Keratinocyte (primary cell): Measurements from ENCODE around the gene CTAG1B. TPM values are rescaled to one million over a fixed set of nuclear protein-coding genes. Genes with fewer than 3 reads are reported as not detected.
"Not testable (repeated sequence)": the region's sequence is repeated elsewhere in the genome, so short reads cannot be mapped to it uniquely, and the experiment has no call there.

Source experiments
- DNase-seq: peaks from one replicate; pipeline ENCODE4 v3.0.0-alpha.2; 2011; ENCODE audit warnings: low read depth, missing footprints, low spot score
- FAIRE-seq: peaks from 2 replicates; lab custom pipeline; 2011; peaks lifted over from hg19 to GRCh38; lab: Jason Lieb, UNC
- H2AFZ ChIP-seq: 2 replicates; pipeline ENCODE4 v1.6.0; 2012; ENCODE audit warnings: low read length, control low read depth, inconsistent platforms; ENCODE audit not compliant: control insufficient read depth
- H3K27ac ChIP-seq: 2 replicates; pipeline ENCODE4 v1.5.1; 2011; ENCODE audit warnings: low read length; ENCODE audit not compliant: control insufficient read depth, insufficient read depth
- H3K27me3 ChIP-seq: 3 replicates; pipeline ENCODE4 v1.6.0; 2011; ENCODE audit warnings: low read length; ENCODE audit not compliant: control insufficient read depth, insufficient read depth; ENCODE audit errors: extremely low read depth
- H3K36me3 ChIP-seq, 2 experiments: 2 replicates in 1 of 2; 3 replicates in 1 of 2; pipeline ENCODE4 v1.5.1; 2011; ENCODE audit warnings: low read length in 2 of 2, mild to moderate bottlenecking in 1 of 2; ENCODE audit not compliant: control insufficient read depth in 2 of 2, insufficient read depth in 2 of 2; ENCODE audit errors: extremely low read depth in 1 of 2
- H3K4me1 ChIP-seq: 3 replicates; pipeline ENCODE4 v1.5.1; 2011; ENCODE audit warnings: low read length; ENCODE audit not compliant: control insufficient read depth, insufficient read depth; ENCODE audit errors: extremely low read depth
- H3K4me2 ChIP-seq: 3 replicates; pipeline ENCODE4 v1.6.0; 2011; ENCODE audit warnings: low read depth, low read length; ENCODE audit not compliant: control insufficient read depth, insufficient read depth; ENCODE audit errors: extremely low read depth
- H3K4me3 ChIP-seq, 3 experiments: fragments of 200-600 bp in 1 of 3; sonication (generic) in 1 of 3; 2 replicates in 2 of 3; 3 replicates in 1 of 3; pipeline ENCODE4 v1.5.1; 2011 to 2016; ENCODE audit warnings: low read length in 3 of 3, mild to moderate bottlenecking in 3 of 3, control low read depth in 2 of 3, inconsistent platforms in 1 of 3, low read depth in 1 of 3, mixed read lengths in 1 of 3, mixed run types in 1 of 3, moderate library complexity in 1 of 3; ENCODE audit not compliant: control insufficient read depth in 2 of 3, insufficient read depth in 2 of 3; ENCODE audit errors: extremely low read depth in 1 of 3
- H3K79me2 ChIP-seq: 2 replicates; pipeline ENCODE4 v1.6.0; 2012; ENCODE audit warnings: low read length; ENCODE audit not compliant: control insufficient read depth, insufficient read depth
- H3K9ac ChIP-seq: 3 replicates; pipeline ENCODE4 v1.6.0; 2011; ENCODE audit warnings: low read length; ENCODE audit not compliant: control insufficient read depth, insufficient read depth; ENCODE audit errors: extremely low read depth
- H3K9me1 ChIP-seq: 3 replicates; pipeline ENCODE4 v1.6.0; 2011; ENCODE audit warnings: low read length; ENCODE audit not compliant: control insufficient read depth, insufficient read depth; ENCODE audit errors: extremely low read depth
- H3K9me3 ChIP-seq: 2 replicates; pipeline ENCODE4 v1.5.1; 2012; ENCODE audit warnings: low read depth, low read length; ENCODE audit not compliant: control insufficient read depth
- H4K20me1 ChIP-seq: 3 replicates; pipeline ENCODE4 v1.6.0; 2011; ENCODE audit warnings: low read length; ENCODE audit not compliant: control insufficient read depth, insufficient read depth; ENCODE audit errors: extremely low read depth
- dilution Hi-C: fragments of 300-500 bp; cut with MboI; formaldehyde crosslinking; loops from one replicate; pipeline ENCODE4 v1.7.0; 2020; ENCODE audit warnings: low sequenced_read_pairs; ENCODE audit not compliant: extremely low pct_ligation_motif_present
- polyA plus RNA-seq, 5 experiments: library from polyadenylated mRNA; depleted of rRNA in 3 of 5; stranded (reverse) in 3 of 5; stranded (forward) in 1 of 5; unstranded in 1 of 5; fragments of >200 nt; gene quantifications; 1 replicate in 1 of 5; 2 replicates in 3 of 5; 3 replicates in 1 of 5; pipeline versions ENCODE4 v1.2.1 to v1.2.3, GENCODE V29; 2011 to 2012; ENCODE audit warnings: missing spikeins in 2 of 5, low read depth in 1 of 5, low replicate concordance in 1 of 5
- small RNA-seq, 3 experiments: library from RNA; depleted of rRNA; stranded (forward); fragments of <200 nt; gene quantifications; one replicate each; pipeline ENCODE3, GENCODE V24; 2012; ENCODE audit warnings: low read depth in 3 of 3, low replicate concordance in 1 of 3; ENCODE audit not compliant: insufficient read length in 3 of 3

The CTAG1B gene
- polyA plus RNA-seq, 1 donor (not counting 4 experiments of a cell fraction or from before 2014, with no cell fraction given) = not detected

DNA sequence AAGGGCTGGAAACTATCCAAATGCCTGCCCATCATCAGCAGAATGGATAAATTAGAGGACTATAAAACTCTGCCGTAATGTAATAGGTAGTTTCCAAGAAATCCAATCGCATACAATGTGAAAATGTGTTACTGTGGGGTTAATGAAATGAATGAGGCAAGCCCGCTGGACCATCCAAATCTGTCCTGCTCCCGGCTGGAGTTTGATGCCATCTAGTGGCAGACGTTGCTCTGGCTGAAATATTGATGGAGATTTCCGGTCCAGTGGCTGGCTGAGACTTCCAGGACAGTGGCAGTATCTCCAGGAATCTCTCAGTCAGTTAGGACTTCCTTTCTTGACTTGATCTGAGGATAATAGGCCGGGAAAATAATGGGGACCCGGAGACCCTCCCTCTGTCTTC is 36.1 kb downstream of the CTAG1B start:
- dilution Hi-C loops, H2AFZ ChIP-seq, DNase-seq, H3K4me1 ChIP-seq, H3K9me3 ChIP-seq, H3K27ac ChIP-seq, H4K20me1 ChIP-seq, FAIRE-seq, H3K4me3 ChIP-seq, H3K79me2 ChIP-seq, H3K9me1 ChIP-seq, H3K36me3 ChIP-seq, H3K27me3 ChIP-seq, H3K9ac ChIP-seq, H3K4me2 ChIP-seq: not testable (repeated sequence)

DNA sequence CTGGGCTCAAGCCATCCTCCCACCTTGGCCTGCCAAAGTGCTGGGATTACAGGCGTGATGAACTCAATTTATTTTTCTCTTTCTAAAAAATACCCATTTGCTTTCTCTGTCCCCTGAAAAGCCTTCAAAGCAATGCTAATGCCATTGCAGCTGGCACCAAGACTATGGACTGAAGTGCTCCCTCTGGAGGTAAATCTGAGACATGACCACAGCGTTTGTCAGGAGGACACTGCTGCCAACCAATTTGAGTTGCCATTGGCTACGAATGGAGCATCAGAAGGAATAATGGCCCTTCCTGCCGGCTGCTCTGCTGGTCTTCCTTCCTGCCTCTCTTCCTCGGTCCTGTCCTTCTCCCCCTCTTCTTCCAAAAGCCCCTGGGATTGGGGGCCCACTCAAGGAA is 44.0 kb downstream of the CTAG1B start:
- H3K9me3 ChIP-seq, H2AFZ ChIP-seq, dilution Hi-C loops, DNase-seq, H3K4me1 ChIP-seq, H3K27me3 ChIP-seq, H3K79me2 ChIP-seq, H3K4me2 ChIP-seq, H3K9me1 ChIP-seq, H3K9ac ChIP-seq, H3K36me3 ChIP-seq, H3K4me3 ChIP-seq, H4K20me1 ChIP-seq, H3K27ac ChIP-seq: not testable (repeated sequence)
- FAIRE-seq = peak; percentile 81

- FAIRE-seq, H4K20me1 ChIP-seq, H3K9me1 ChIP-seq, H3K27me3 ChIP-seq, H3K9ac ChIP-seq, H3K36me3 ChIP-seq, H3K27ac ChIP-seq, H2AFZ ChIP-seq, H3K4me3 ChIP-seq, H3K9me3 ChIP-seq, H3K4me2 ChIP-seq, H3K4me1 ChIP-seq, DNase-seq, H3K79me2 ChIP-seq, dilution Hi-C loops: not testable (repeated sequence)
These were observed 46.0 kb downstream of the CTAG1B start for GRCh38 chrX:154573061-154573460.

DNA sequence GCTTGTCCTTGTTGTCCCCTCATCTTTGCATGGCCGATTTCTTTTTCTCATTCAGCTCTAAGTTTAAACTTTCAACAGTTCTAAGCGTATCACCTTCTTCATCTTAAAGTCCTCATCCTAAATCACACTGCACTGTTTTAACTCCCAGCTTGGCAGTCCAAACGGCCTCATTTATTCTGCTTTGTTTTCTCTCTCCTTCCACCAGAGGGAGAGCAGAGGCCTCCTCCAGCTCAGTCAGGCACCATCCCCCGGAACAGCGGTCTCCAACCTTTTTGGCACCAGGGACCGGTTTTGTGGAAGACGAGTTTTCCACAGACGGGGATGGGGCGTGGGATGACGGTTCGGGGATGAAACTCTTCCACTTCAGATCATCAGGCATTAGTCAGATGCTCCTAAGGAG is 48.7 kb downstream of the CTAG1B start:
- dilution Hi-C loops, H3K9ac ChIP-seq, H3K4me3 ChIP-seq, H3K27me3 ChIP-seq, H2AFZ ChIP-seq, FAIRE-seq, H3K27ac ChIP-seq, H4K20me1 ChIP-seq, DNase-seq, H3K4me2 ChIP-seq, H3K9me3 ChIP-seq, H3K79me2 ChIP-seq, H3K36me3 ChIP-seq, H3K4me1 ChIP-seq, H3K9me1 ChIP-seq: not testable (repeated sequence)

Small RNA genes within 50 kb of the gene (small RNA-seq; reads per million reads assigned to genes)
- 0 reads per million in 3 experiments for gene AC244090.1
- gene AC244107.2 = 0 reads per million in 3 experiments

Other genes starting within 250 kb of the CTAG1B start
- 245 to 536 TPM (median 343 TPM) in 3 replicates for gene FLNA, start 244.6 kb downstream of the CTAG1B start, polyA plus RNA-seq
- gene EMD, start 240.0 kb downstream of the CTAG1B start, polyA plus RNA-seq = 32.7 to 65.5 TPM (median 36.9 TPM) in 3 replicates
- gene RPL10, start 220.9 kb downstream of the CTAG1B start, polyA plus RNA-seq = 2,926 to 3,552 TPM (median 3,414 TPM) in 3 replicates
- gene DNASE1L1, start 210.0 kb downstream of the CTAG1B start, polyA plus RNA-seq = 16.7 to 37.6 TPM (median 17.1 TPM) in 3 replicates
- 16.3 to 20.6 TPM (median 19.9 TPM) in 3 replicates for gene TAFAZZIN, start 207.7 kb downstream of the CTAG1B start, polyA plus RNA-seq
- 42.4 to 85.5 TPM (median 74.1 TPM) in 3 replicates for gene ATP6AP1, start 190.6 kb downstream of the CTAG1B start, polyA plus RNA-seq
- gene GDI1, start 182.1 kb downstream of the CTAG1B start, polyA plus RNA-seq = 61.8 to 96.4 TPM (median 75.3 TPM) in 3 replicates
- 34.0 to 40.0 TPM (median 35.7 TPM) in 3 replicates for gene FAM50A, start 175.1 kb downstream of the CTAG1B start, polyA plus RNA-seq
- gene PLXNA3, start 161.0 kb downstream of the CTAG1B start, polyA plus RNA-seq = 7.6 to 14.2 TPM (median 13.0 TPM) in 3 replicates
- 6.3 to 11.4 TPM (median 9.3 TPM) in 3 replicates for gene LAGE3, start 140.0 kb downstream of the CTAG1B start, polyA plus RNA-seq
- 15.2 to 26.7 TPM (median 20.4 TPM) in 3 replicates for gene UBL4A, start 132.7 kb downstream of the CTAG1B start, polyA plus RNA-seq
- 8.1 to 15.9 TPM (median 15.0 TPM) in 3 replicates for gene SLC10A3, start 128.7 kb downstream of the CTAG1B start, polyA plus RNA-seq
- 15.8 to 25.3 TPM (median 21.4 TPM) in 3 replicates for gene FAM3A, start 103.0 kb downstream of the CTAG1B start, polyA plus RNA-seq
- 26.8 to 71.9 TPM (median 41.6 TPM) in 3 replicates for gene G6PD, start 72.4 kb downstream of the CTAG1B start, polyA plus RNA-seq
- gene IKBKG, start 71.7 kb downstream of the CTAG1B start, polyA plus RNA-seq = 15.1 to 19.9 TPM (median 16.5 TPM) in 3 replicates
- not detected in 3 replicates for gene CTAG1A, start 34.1 kb downstream of the CTAG1B start, polyA plus RNA-seq
- gene CTAG2, start 34.3 kb upstream of the CTAG1B start, polyA plus RNA-seq = not detected in 3 replicates
- 0.10 to 0.33 TPM (median 0.18 TPM) in 3 replicates for gene GAB3, start 131.8 kb upstream of the CTAG1B start, polyA plus RNA-seq
- 42.3 to 98.6 TPM (median 80.7 TPM) in 3 replicates for gene DKC1, start 143.6 kb upstream of the CTAG1B start, polyA plus RNA-seq
- 2.3 to 7.4 TPM (median 4.9 TPM) in 3 replicates for gene MPP1, start 186.2 kb upstream of the CTAG1B start, polyA plus RNA-seq
- not detected in 3 replicates for gene SMIM9, start 215.4 kb upstream of the CTAG1B start, polyA plus RNA-seq